NCI-H2171 treated with DMSO at 0.1 percent for 48 hours (cell line): ENCODE measurements around the gene LOXL4.

Experiments
- DNase-seq: peaks from one replicate; lab custom pipeline; 2025; lab: John Stamatoyannopoulos, UW

LOXL4 gene

DNA sequence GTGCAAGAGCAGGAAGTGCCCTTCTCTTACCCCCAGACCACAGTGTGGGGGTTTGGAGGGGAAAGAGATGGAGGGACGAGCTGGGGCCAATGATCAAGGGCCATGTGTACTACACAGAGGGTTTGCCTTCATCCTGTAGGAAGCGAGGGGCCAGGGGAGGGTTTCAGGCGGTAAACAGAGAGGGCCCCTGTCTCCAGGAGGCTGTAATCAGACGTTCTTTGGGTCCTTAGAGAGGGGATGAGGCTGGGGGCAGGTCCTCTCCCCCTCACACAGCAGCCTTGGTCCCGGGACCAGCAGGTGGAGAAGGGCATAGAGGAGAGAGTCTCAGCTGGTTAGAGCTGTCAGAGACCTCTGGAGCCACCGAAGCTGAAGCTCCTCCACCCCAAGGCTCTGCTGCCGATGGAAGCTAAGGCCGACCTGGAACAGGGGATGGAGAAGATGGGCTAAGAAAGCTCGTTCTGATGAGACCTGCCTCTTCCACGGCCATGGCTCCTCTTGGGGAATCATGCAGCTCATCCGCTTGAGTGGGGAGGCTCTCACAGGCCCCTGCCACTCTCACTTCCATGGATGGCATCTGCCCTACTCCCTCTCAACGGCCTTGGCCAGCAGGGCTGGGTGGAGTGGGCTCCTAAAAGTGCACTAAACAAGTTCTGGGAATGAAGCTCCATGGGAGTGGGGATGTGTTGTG, 3.5 kb downstream of the LOXL4 start:
- DNase-seq: no peak

DNA sequence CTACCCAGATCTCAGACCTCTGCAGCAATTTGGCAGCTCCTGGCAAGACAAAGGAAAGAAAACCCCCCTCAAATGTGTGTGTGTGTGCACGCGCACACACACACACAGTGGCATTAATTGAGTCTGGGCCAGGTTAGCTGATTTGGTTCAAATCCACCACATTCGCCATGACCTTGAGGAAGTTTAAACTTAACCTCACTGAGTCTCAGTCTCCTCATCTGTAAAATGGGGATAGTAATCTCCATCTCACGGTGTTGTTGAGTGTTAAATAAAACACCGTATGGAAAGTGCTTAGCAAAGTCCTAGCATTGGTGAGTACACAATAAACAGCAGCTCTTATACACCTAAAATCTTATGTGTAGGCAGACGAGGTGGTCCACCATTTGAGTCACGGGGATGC, 4.9 kb downstream of the LOXL4 start:
- no peak for DNase-seq

DNA sequence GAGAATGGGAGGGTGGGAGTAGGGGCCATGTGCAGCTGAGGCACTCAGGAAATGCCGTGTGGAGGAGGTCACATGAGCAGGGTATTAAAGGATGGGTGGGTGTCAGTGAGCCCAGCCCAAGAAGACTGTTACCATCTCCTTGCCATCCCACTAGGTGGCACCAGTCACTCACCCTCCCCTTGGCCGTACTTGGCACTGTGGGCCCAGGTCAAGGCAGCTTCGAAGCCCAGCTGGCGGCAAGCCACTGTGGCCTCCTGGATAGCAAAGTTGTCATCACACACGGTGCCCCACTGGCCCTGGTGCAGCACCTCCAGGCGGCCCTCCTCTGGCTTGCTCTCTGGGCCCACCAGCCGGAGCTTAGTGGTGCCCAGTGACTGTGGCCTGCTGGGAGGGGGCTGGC, 5.4 kb downstream of the LOXL4 start:
- DNase-seq: no peak

DNA sequence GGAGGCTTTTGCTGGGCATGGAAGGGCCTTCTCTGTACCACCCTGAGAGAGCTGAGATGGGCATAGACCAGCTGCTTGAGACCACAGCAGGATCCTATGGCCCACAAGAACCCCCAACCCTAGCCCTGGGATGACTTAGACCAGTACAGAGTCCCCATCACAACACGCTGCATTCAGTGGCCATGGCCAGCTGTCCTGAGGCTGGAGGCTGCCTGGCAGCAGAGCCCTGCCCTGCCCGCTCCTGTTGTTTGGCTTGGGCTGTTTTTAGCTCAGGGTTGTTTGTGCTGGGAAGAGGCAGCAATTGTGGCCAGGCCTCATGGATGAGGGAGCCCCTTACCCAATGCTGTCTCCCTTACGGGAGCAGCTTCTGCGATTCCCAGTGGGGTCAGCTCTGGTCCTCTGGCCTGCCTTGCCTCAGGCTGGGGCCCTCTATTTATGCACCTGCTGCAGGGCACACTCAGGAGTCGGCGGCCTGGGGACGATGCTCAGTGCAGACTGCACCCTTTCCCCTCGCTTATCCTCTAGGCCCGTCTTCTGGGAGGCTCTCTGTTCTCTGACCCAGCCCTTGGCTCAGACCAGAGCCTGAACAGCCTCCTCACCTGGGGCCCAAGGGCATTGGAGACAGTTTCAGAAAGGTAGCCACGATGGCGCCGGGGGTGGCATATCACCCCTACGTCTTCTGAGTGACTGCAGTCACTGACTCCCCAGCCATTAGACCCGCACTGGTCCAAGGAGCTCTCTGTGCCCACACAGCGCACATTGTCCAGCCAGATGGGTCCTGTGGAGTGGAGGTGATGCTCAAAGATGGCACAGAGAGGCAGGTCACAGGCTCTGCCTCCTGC, 6.3 kb downstream of the LOXL4 start:
- no peak for DNase-seq

DNA sequence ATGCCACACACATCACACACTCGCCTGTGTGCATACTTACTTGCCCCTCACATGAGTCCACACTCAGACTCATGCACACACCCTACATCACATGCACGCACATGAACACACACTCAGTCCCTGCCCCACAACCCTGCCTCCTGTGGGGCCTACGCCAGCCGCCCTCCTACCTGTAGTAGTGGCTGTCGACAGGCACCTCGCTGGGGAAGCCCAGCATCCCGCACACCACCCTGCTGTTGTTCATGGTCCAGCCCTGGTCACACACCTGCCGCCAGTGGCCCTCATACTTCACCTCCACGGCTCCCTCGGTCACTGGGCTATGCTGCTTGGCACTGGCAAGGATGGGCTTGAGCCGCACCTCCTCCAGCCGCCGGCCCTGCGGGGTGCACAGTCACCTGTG, 7.2 kb downstream of the LOXL4 start:
- DNase-seq: no peak

DNA sequence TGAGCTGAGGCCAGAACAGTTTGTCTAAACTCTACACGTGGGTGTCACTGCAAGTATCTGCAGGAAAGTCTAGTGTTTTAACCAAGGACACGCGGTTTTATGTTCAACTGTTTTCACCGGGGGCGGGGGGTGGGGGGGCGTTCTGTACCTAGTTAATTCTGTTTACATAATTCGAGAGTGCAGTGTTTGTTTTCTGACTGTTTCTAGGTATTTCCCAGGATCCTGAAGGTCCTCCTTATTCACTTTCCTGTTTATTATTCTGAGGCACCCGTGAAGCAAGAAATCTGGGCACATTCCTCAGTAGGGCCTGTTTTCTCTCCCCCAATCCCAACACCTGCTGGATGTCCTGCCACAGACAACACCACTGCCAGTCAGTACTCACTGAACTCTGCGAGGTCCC, 7.6 kb downstream of the LOXL4 start:
- DNase-seq: no peak

DNA sequence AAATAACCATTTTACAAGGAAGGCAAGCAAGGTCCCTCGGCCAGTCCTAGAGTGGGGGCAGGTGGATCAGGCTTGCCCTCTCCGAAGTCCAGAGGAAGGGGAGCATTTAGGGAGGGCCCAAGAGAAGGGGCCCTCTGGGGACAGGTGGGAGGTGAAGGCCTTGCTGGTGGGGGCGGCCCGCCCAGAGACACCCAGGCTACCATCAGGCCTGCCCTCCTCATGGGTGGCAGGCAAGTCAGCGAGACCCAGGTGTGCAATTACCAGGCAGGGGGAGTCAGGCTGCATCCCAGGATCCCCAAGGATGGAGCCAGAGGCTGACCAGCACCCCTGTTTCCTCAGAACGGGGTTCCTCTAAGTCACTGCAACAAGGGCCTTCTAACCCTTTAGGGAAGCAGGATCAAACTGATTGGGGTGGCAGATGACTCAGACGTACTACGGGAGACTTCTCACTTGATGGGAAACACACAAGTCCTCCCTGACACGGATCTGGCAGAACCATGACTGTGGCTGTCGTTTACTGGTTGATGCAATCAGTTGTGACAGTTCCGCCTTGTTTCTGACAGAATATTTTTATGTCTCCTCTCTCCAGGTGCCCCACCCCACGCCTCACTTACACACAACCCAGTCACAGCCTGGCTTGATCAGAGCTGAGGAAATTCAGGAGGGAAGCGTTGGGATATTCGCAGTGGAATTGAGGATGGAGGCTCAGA, 8.2 kb downstream of the LOXL4 start:
- no peak for DNase-seq

DNA sequence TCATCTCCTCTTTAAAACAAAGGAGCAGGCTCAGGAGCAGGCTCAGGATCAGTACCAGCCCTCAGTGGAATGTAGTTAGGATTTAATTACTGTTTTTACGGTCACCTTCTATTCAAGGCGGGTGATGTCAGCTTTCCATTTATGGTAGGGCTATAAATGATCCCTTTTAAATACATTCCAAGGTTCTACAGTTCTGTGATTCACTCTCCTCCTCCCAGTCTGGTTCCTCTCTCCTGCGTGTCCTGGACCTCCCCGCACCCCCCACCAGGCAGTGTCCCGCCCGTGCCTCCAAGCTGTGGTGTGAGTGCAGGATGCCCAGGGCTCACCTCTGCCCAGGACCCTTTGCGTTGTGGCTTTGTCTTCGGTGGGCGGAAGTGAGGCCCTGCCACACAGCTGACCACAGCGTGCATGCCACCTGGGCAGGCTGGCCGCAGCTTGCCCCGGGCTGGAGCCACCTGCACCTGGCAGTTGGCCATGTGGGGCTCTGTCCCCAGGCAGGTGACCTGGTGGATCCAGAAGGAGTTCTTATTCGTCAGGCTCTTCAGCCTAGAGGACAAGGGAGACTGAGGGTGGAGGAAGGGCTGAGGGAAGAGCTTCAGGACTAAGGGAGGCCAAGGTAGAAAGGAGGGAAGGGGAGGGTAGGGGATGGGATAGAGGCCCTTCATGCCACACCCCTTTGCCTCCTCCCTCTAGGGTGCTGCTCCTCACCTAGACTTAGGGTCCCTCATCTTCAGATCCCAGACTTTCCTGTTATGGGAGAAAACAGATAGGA, 9.1 kb downstream of the LOXL4 start:
- DNase-seq: no peak

DNA sequence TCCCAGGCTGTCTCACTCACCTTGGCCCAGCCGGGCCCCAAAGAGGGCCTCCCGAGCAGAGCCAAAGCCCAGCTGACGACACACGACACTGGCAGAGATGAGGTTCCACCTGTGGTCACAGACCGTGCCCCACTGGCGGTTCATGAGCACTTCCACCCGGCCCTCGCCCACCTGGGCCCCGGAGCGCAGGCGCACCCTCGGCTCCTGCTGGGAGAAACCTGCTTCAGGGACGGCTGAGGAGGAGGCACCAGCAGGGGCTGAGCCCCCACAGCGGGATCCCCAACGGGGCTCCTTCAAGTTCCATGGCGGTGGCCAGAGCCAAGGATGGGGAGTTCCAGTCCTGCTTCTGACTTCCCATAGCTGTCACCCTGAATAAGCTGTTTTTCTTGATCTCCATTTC, 10.0 kb downstream of the LOXL4 start:
- DNase-seq: no peak

DNA sequence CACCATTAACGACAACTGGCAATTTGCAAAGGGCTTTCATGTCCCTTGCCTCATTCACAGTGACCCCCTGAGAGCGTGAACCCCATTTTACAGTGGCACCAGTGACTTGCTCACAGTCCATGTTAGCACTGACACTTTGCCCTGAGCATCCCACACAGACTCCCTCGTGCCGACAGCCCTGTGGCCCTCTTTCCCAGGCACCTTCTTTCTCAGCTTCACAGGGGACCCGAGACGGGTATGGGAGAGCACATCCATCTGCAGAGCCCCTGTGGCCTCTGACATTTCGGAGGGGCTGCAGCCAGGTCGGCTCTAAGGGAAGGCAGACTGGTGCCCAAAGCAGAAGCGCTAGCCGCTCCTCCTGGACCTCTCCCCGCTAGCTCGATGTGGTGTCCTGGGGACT, 10.8 kb downstream of the LOXL4 start:
- no peak for DNase-seq

DNA sequence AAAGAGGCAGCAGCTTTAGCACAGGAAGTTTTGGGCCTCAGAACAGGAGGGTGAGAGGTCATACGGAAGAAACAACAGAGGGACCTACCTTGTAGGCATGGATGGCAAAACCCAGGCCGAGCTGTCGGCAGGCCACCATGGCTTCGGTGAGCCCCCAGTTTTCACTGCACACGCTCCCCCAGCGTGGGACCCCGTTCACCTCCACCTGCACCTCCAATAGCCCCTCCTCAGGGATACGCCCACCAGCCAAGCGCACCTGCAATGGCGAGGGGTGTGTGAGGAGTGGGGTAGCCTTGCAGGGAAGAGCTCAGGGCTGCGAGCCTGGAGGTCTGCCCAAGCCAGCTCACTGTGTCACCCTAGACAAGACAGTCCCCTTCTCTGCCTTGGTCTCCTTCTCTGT, 11.3 kb downstream of the LOXL4 start:
- DNase-seq: no peak

DNA sequence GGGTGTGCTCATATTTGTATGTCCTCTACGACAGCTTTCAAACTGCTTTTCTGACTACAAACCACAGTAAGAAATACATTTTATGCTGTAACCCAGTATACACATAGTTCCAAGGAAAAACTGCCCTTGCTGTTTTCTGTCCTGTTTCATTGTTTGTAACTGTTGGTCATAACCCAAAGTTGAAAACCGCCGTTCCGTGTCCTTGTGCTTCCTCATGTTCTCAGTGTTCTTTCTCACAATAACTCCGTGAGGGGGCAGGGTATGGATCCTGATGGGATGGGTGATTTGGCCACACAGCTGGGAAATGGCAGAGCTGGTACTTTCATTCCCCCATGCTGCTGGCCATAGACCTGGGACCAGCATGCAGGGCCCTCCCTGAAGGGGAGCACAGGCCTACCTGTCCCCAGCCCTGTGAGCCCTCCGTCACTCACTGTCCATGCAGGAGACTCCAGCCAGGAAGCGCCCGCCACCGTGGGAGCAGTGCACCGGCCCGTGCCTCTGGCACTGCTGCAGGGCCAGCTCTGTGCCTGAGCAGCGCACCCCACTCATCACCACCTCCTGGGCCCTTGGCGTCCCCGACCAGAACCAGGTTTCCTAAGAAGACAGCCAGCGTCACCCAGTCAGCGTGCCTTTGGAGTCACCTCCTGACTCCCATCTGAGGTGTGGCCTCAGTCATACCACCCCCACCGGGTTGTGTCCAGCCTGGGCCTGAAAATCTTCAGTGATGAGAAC, 12.7 kb downstream of the LOXL4 start:
- no peak for DNase-seq

DNA sequence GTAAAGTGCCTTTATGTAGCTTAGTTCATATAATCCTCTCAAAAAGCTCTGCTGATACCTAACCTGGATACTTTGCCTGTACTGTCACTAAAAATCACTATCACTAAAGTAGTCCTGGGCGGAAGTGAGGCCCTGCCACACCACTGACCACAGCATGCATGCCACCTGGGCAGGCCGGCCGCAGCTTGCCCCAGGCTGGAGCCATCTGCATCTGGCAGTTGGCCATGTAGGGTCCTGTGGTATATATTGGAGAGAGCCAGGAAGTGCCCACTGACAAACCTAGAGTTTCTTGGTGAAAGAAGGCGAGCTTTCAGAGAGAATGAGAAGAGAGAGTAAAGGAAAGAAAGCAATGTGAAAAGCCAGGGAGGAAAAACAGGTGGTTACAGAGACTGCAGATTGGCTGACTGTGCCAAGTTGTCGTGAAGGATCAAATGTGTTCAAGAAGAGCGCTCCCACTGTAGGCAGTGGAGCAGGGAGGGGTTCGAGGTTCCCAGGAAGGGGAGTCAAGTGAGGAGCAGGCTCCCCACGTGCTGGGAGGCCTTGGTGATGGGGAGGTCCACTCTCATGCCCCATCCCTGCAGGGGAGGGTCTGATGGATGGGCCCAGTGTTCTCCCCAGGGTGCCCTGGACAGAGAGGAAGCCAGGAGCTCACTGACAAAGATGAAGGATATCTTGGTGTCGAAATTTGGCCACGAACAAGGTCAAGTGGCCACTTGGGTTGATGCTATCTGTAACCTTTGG, 13.6 kb downstream of the LOXL4 start:
- DNase-seq: no peak

DNA sequence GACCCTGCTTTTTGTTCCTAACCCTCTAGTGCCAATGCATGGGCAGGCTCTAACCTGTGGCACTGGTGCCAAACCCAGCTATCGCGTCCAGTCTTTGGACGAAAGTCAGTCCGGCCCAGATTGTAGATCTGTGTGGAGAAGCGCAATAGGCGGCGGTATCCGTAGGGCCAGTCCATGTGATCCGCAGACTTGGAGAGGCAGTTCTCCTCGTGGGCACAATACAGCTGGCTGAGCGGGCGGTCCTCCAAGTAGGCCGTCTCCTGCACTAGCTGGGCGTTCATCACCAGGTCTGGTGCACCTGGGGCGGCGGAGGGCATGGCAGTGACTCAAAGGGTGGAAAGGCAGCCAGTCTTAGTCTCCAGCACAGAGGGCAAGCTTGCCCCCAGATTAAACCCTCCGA, 14.5 kb downstream of the LOXL4 start:
- DNase-seq: no peak

DNA sequence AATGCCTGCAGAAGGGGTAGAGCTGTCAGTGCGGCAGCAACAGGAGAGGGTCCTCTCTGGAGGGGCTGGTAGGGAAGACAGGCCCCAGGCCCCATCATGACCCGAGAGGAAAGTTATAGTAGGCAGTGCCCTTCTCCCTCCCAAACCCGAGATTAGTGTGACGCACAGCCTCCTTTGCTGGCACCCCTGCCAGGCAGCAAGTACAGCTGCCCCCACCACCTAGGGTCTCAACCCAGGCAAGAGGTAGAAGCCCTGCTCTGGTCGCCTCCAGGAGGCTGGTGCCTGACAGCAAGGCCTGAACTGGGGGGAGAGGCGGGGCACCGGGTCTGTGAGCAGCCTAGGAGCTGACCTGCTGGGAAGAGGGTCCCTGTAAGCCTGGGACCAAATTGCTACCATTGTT, 15.5 kb downstream of the LOXL4 start:
- DNase-seq: no peak

DNA sequence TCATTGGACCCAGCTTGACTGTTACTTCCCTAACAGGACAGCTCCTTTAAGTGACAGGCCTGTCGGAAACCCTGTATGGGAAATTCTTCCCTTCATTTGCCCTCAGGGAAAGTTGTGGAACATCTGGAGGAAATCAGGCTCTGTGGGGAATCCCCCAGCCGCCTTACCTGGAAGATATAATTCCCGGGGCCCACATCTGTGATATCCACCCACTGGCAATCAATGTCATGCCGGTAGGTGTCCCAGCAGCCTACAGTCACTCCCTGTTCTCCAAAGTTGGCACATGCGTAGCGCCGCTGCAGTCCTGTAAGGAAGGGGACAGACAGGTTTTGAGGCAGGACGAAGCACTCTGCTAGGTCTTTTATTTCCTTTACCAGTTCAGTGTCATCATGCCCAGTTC, 16.6 kb downstream of the LOXL4 start:
- no peak for DNase-seq

DNA sequence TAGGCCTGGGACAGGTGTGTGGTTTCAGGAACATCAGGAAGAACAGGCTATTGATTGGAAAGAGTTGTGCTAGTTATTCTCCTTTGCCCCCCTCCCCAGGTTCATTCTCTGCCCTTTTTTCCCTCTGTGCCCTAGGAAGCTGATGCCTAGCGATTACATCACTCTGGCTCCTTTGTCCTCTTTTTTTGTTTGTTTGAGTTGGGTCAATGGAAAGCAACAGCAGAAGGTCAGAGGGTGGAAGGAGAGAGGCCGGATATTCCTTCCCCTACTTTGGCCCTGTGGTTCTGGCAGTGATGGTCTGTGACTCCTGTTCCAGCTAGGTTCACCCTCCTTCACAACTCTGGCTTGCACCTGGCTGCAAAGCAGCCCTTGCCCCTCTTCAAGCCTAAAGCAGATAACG, 18.9 kb downstream of the LOXL4 start:
- no peak for DNase-seq

DNA sequence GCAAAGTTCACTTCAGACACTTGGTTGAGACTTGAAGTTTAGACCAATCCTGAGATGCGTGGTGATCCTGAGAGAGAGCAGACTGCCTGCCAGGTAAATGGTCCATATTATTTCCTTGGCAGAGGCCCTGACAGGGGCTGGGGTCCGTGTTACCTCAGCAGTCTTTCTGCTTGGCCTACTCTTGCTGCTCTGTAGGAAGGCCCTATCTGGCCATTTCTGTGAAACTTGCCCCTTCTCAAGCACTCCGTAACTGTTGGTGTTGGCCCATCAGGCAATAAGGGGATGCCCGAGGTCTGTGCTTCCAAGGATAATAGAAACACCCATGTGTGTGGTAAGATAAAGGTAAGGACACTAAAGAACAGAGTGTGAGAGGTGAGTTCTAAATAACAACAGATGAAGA, 20.0 kb downstream of the LOXL4 start:
- DNase-seq: no peak

DNA sequence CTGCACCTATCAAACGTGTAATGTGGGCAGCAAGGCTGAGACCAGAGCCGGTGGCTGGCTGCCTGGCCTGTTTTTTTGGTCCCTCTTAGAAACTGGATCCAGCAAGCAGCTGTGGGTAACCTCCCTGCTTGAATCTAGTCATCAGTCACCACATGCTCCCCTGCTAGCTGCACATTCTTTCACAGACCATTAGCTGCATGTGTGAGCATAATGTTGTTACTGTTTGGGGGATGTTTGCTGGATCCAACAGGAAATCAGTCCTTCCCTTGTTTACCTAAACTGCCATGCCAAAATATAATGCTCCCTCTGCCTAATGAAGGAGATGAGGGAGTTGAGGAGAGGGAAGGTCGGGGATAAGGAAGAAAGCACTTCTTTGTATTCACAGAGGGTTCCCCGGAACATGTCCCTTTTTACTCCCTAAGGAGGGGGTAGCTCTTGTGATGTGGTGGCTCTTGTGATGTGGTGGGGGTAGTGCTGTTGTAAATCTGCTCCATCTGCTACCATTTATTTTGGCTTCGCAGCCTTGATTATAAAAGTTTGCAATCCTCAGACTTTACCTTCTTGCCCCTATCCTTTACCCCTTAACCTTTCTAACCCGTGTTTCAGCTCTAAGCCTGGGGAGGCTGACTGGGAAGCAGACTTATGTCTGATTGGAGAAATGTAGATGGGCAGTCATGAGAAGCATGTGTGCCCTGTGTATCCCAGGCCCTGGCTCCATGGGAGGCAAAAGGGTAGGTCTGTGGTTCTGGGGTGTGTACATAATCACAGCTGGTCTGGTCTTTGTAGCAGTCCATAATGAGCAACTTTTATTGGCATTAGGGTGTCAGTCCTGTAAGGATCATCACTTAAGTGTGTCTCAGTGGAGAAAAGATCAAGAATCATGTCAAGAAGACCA, 20.8 kb downstream of the LOXL4 start:
- peak; percentile 72 for DNase-seq

DNA sequence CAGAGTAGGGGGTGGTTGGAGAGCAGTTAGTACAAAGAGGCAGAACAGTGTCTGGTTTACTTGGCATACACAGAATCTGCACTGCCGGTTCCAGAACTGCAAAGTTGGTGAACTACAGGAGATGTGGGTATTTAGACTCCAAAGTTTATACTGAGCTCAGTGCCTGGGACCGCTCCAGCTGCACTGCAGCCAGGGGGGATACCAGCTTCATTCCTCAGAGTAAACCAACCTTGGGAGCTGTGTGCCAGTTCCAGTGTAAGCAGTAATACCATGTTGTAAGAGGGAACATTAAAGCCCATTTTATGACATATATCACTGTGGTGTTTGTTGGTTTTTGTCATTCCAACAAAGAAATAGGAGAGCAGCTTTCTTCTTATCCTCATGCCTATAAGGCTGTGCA, 23.4 kb downstream of the LOXL4 start:
- DNase-seq: no peak
